ENCODE data around the gene HIVEP1. TPM values are rescaled to one million over a fixed set of nuclear protein-coding genes. Genes with fewer than 3 reads are reported as not detected.

The HIVEP1 gene
- total and polyA plus RNA-seq, 2 of the 8 experiments (the other 6 are each of a cell fraction or from before 2014, with no cell fraction given) = 22.6 to 23.1 TPM

- TF ChIP-seq CHD7 (IDR thresholded peaks at IDR 0.05; ENCODE audit: insufficient replicate concordance, low read length) = no peak
- TF ChIP-seq KDM5A (IDR thresholded peaks at IDR 0.05; ENCODE audit: low read length) = no peak
Measured at GRCh38 chr6:12151433-12151820, 139.3 kb downstream of the HIVEP1 start (continued).
